GM10248 (cell line): ENCODE data around the gene HSFX4.

ENCODE experiments used
- CTCF ChIA-PET: fragments of 300-600 bp; sonication (Branson Sonifier 250); formaldehyde crosslinking; extraction: SDS; loops from one replicate; lab custom pipeline; 2021; ENCODE audit warnings: antibody characterized with exemption; lab: Yijun Ruan, JAX
- POLR2A ChIA-PET: fragments of 350-650 bp; sonication (Branson Sonifier 250); formaldehyde crosslinking; extraction: SDS; loops from one replicate; lab custom pipeline; 2020; ENCODE audit warnings: antibody characterized with exemption; lab: Yijun Ruan, JAX
- DNase-seq: peaks from one replicate; pipeline ENCODE4 v3.0.0; 2012; ENCODE audit errors: extremely low spot score
- CTCF ChIP-seq: IDR thresholded peaks from 2 replicates; pipeline ENCODE4 v1.5.1; 2012; ENCODE audit warnings: mild to moderate bottlenecking, low read depth; ENCODE audit errors: extremely low read depth, missing control alignments, control extremely low read depth

Gene HSFX4

GRCh38 chrX:149962010-149962409 lies 32.6 kb downstream of the HSFX4 start:
- no peak for DNase-seq
- ChIA-PET CTCF (interaction anchor here (1.1 to 1.4 kb wide), 2 partner anchors 35 to 722 kb away, joined by 3 read pairs; no protein-coding TSS in a partner anchor), POLR2A (no interaction called here)
- TF ChIP-seq CTCF = no peak

GRCh38 chrX:149962859-149963757 lies 33.7 kb downstream of the HSFX4 start:
- ChIA-PET CTCF (interaction anchor here (1.1 to 1.4 kb wide), 2 partner anchors 34 to 87 kb away, joined by 3 to 4 read pairs; no protein-coding TSS in a partner anchor), POLR2A (no interaction called here)
- TF ChIP-seq CTCF = peak; percentile 47
- peak; percentile 23 for DNase-seq

- ChIA-PET POLR2A (no interaction called here), CTCF (interaction anchor here (1.3 kb wide), 1 partner anchor 12 kb away, joined by 3 read pairs; no protein-coding TSS in a partner anchor)
- DNase-seq = no peak
- TF ChIP-seq CTCF = no peak
Measured at GRCh38 chrX:149979126-149979644, 49.8 kb downstream of the HSFX4 start.
